Tibial artery (tissue), 4 donors: ENCODE data around the gene CLIP2.

ENCODE experiments used
- DNase-seq, 2 donors: peaks; one replicate each; pipeline ENCODE4 v3.0.0-alpha.2; 2019
- H3K27ac ChIP-seq, 2 donors: fragments of 200-600 bp; sonication (generic) in 1 of 2; 1 replicate in 1 of 2; 2 replicates in 1 of 2; pipeline ENCODE4 v1.5.1; 2018 to 2019; ENCODE audit warnings: mild to moderate bottlenecking in 1 of 2
- H3K27me3 ChIP-seq, 2 donors: fragments of 200-600 bp; sonication (generic) in 1 of 2; one replicate each; pipeline versions ENCODE4 v1.5.1 to v1.6.0; 2016 to 2019
- H3K36me3 ChIP-seq, 3 donors: fragments of 200-600 bp; sonication (generic) in 2 of 3; one replicate each; pipeline ENCODE4 v1.5.1; 2016 to 2019; ENCODE audit warnings: mild to moderate bottlenecking in 2 of 3
- H3K4me1 ChIP-seq, 4 donors: fragments of 200-600 bp; sonication (generic) in 2 of 4; 1 replicate in 3 of 4; 2 replicates in 1 of 4; pipeline ENCODE4 v1.5.1; 2016 to 2019
- H3K4me3 ChIP-seq, 2 donors: fragments of 200-600 bp; sonication (generic) in 1 of 2; 1 replicate in 1 of 2; 2 replicates in 1 of 2; pipeline ENCODE4 v1.5.1; 2018 to 2019; ENCODE audit warnings: mild to moderate bottlenecking in 2 of 2
- H3K9me3 ChIP-seq, 3 donors: fragments of 200-600 bp; sonication (generic) in 1 of 3; one replicate each; pipeline ENCODE4 v1.5.1; 2016 to 2019
- intact Hi-C: fragments of 100-400 bp; cut with DNase I; formaldehyde crosslinking; loops from one replicate; pipeline ENCODE4 v1.15.0; 2023; ENCODE audit warnings: low total_unique reads
- TF ChIP-seq, protein P1 (sequence below), 2 experiments: fragments of 200-600 bp in 1 of 2; fragments of 450-650 bp in 1 of 2; IDR thresholded peaks; one replicate each; pipeline ENCODE4 v1.5.1; 2017 to 2019; ENCODE audit warnings: antibody characterized with exemption in 2 of 2, mild to moderate bottlenecking in 1 of 2, moderate library complexity in 1 of 2

The CLIP2 gene

DNA sequence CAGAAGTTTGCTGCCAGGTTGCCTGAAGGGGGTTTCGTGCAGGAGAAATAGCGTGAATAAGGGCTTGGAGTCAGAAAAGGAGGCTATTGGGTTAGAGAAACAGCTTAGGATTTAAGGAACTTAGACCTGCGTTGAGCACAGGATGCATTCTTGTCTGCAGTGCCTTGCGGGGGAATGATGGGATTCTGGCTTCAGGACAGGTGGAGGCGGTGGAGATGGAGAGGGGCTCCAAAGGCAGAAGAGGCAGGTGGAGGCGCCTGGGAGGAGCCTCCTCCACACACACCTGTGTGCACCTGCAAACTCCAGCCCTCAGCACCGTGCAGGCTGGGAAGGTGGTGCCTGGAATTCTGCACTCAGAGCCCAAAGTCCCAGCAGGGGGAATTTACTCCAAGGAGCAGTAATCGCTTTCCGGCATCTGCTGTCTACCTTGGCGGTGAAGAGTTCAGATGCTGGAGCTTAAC lies 1.8 kb downstream of the CLIP2 start:
- H3K27ac ChIP-seq = peak overlapping the region; percentile 75 to 81
- peak overlapping the region in 1 of 2 donors; percentile 93 for H3K4me3 ChIP-seq
- no peaks in the 10 kb centered on the region for H3K36me3 ChIP-seq
- TF ChIP-seq, protein P1, sequence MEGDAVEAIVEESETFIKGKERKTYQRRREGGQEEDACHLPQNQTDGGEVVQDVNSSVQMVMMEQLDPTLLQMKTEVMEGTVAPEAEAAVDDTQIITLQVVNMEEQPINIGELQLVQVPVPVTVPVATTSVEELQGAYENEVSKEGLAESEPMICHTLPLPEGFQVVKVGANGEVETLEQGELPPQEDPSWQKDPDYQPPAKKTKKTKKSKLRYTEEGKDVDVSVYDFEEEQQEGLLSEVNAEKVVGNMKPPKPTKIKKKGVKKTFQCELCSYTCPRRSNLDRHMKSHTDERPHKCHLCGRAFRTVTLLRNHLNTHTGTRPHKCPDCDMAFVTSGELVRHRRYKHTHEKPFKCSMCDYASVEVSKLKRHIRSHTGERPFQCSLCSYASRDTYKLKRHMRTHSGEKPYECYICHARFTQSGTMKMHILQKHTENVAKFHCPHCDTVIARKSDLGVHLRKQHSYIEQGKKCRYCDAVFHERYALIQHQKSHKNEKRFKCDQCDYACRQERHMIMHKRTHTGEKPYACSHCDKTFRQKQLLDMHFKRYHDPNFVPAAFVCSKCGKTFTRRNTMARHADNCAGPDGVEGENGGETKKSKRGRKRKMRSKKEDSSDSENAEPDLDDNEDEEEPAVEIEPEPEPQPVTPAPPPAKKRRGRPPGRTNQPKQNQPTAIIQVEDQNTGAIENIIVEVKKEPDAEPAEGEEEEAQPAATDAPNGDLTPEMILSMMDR (IDR thresholded peaks at IDR 0.05) = no peak
- peaks cover 0 to 46% (median 30%) of the 10 kb centered on the region in 4 donors for H3K4me1 ChIP-seq
- no peak for DNase-seq
- H3K9me3 ChIP-seq = no peaks in the 10 kb centered on the region
- intact Hi-C loops = no loop called here
- no peaks in the 10 kb centered on the region for H3K27me3 ChIP-seq

GRCh38 chr7:74291535-74291934 lies 2.3 kb downstream of the CLIP2 start:
- Histone ChIP-seq H3K4me1 (peaks cover 0 to 46% (median 30%) of the 10 kb centered on the region in 4 donors), H3K27ac (no peak overlapping the region), H3K36me3 (no peaks in the 10 kb centered on the region), H3K27me3 (no peaks in the 10 kb centered on the region), H3K4me3 (no peak overlapping the region), H3K9me3 (no peaks in the 10 kb centered on the region)
- intact Hi-C loops = no loop called here
- DNase-seq = no peak
- TF ChIP-seq, protein P1 (IDR thresholded peaks at IDR 0.05) = no peak

DNA sequence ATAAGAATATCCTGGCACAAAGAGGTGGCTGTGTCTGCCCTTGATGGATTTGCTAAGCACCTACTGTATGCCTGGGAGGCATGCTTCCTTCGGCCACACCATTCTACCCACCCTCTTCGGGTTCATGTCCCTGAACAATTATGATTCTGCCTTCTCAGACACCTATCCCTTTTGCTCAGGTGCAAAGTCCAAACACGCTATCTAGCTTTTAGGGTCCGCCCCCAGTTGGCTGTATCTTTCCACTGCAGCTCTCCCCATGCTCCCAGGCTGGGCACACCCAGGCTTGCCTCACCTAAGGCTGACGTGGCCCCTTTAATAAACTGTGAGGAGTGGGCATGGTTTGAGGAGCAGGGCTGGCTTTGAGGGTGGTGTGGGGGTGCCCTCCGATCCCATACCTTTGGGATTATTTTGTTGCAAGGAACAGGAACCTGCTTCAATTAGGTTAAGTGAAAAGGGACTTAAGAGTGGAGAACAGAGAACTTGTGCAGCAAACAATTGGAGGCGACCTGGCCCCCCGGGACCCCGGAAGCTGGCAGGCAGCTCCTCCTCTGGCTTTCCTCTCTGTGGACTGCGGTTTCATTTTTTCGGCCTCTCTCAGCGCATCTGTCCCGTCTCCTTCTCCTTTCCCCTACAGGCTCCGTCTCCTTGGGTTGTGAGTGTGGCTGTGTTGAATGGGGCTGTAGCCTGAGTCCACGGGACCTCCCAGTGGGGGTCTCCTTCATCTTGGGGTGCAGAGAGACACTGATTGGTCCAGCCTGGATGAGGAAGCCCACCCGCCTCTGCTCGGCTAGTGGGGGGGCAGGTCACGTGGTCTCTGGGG lies 3.8 kb downstream of the CLIP2 start:
- H3K27me3 ChIP-seq = no peaks in the 10 kb centered on the region
- intact Hi-C loops = no loop called here
- H3K9me3 ChIP-seq = no peaks in the 10 kb centered on the region
- H3K4me1 ChIP-seq = peaks cover 0 to 45% (median 29%) of the 10 kb centered on the region in 4 donors
- H3K36me3 ChIP-seq = no peaks in the 10 kb centered on the region
- H3K27ac ChIP-seq = no peak overlapping the region
- TF ChIP-seq, protein P1 (IDR thresholded peaks at IDR 0.05) = no peak
- no peak overlapping the region for H3K4me3 ChIP-seq
- no peak for DNase-seq

- intact Hi-C loops = no loop called here
- Histone ChIP-seq H3K4me3 (no peak overlapping the region), H3K27ac (peak overlapping the region in 1 of 2 donors; percentile 53)
Observed at GRCh38 chr7:74293577-74293908, 4.3 kb downstream of the CLIP2 start.

DNA sequence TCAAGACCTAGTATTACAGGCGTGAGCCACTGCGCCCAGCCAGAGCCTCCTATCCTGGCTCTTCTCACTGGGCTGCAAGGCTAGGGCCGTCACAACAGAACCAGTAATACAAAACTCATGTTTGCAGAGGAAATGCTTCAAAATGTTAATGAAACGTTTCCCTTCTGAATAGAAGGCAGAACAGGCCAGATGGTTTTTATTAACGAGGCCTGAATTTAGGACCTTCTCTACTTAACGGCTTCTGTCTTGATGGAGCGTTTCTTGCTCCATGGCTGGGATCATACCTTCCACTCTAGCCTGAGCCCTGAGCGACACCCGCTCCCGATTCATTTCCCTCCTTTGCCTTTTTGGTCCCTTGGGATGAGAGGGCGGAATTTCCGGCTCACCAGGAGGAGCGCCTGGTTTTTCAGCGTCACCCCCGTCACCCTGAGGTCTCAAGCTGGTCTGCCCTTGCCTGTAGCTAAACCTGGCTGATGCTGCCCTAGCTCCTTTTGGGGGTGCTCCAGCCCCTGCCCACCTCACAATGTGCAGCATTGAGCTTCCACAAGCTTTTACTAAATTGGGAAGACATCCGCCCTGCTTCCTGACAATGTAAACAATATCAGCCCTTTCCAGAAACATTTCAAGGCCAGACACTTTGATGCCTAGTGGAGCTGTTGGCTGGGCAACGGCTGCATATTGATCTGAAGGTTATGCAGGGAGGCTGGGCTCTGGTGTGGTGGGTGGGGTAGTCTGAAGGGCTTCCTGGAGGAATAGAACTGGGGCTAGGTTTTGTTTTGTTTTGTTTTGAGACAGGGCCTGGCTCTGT lies 5.2 kb downstream of the CLIP2 start:
- TF ChIP-seq, protein P1 (IDR thresholded peaks at IDR 0.05) = no peak

More at GRCh38 chr7:74293577-74293908, 4.3 kb downstream of the CLIP2 start:
- peaks cover 0 to 40% (median 27%) of the 10 kb centered on the region in 4 donors for H3K4me1 ChIP-seq
- H3K9me3 ChIP-seq = no peaks in the 10 kb centered on the region
- H3K36me3 ChIP-seq = no peaks in the 10 kb centered on the region
- no peak for DNase-seq
- TF ChIP-seq, protein P1 (IDR thresholded peaks at IDR 0.05) = no peak
- H3K27me3 ChIP-seq = no peaks in the 10 kb centered on the region

More for the DNA sequence above, 5.2 kb downstream of the CLIP2 start:
- Histone ChIP-seq H3K4me3 (no peak overlapping the region), H3K36me3 (no peaks in the 10 kb centered on the region), H3K9me3 (no peaks in the 10 kb centered on the region), H3K27ac (peak overlapping the region; percentile 24 to 53), H3K4me1 (peaks cover 0 to 40% (median 25%) of the 10 kb centered on the region in 4 donors), H3K27me3 (no peaks in the 10 kb centered on the region)
- DNase-seq = no peak
- intact Hi-C loops = no loop called here
